Esophagus muscularis mucosa (tissue), 3 donors: ENCODE measurements around the gene GDF9.

Experiments used
- CTCF ChIP-seq, 3 experiments: fragments of 200-600 bp in 2 of 3; fragments of 450-650 bp in 1 of 3; sonication (generic) in 2 of 3; IDR thresholded peaks; one replicate each; pipeline ENCODE4 v1.5.1; 2017 to 2019; ENCODE audit warnings: antibody characterized with exemption in 3 of 3, mild to moderate bottlenecking in 2 of 3, moderate library complexity in 1 of 3
- POLR2A ChIP-seq: fragments of 450-650 bp; IDR thresholded peaks from one replicate; pipeline ENCODE4 v1.6.1; 2017; ENCODE audit warnings: antibody characterized with exemption, moderate library complexity, mild to moderate bottlenecking, low read depth

- TF ChIP-seq POLR2A (no peak), CTCF (IDR thresholded peaks at IDR 0.05) (no peak)
Measured at GRCh38 chr5:132834057-132834456, 32.2 kb downstream of the GDF9 start.
